GM18873 (cell line): ENCODE measurements around the gene PHOX2A.
"Not testable (repeated sequence)": the region's sequence is repeated elsewhere in the genome, so short reads cannot be mapped to it uniquely, and the experiment has no call there.

ENCODE experiments used
- ATAC-seq: cut with Tn5 transposase; IDR thresholded peaks from one replicate; pipeline ENCODE4 v1.9.1; 2021; ENCODE audit warnings: mild to moderate bottlenecking, moderate library complexity, moderate number of reproducible peaks; ENCODE audit not compliant: unreplicated experiment, low FRiP score

PHOX2A gene

GRCh38 chr11:72244060-72244360 is at the start of gene PHOX2A:
Gene PHOX2A (minus strand): TSS chr11:72244176. CDS start chr11:72244004, 172 bp downstream.
- no peak for ATAC-seq

DNA sequence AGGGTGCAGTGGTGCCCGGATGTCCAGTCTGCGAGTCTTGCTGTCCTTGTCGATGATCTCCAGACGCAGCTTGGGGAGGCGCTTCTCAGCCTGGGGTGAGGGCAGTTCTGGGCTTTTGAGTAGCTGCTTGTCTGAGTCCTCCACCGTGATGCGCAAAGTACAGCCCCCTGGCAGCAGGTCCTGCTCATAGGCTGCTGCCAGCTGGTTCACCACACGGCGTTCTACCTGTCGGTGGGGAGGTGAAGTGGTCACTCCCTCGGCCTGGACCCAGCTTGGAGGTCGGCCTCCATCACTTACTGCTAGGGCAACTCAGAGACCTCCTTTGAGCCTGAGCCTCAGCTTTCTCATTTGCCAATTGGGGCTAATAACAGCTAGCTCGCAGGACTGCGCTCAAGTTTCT is 49.4 kb upstream of the PHOX2A start:
- ATAC-seq: no peak

GRCh38 chr11:72292106-72292785 is 48.3 kb upstream of the PHOX2A start:
- ATAC-seq: no peak

- ATAC-seq: not testable (repeated sequence)
Observed at GRCh38 chr11:72290741-72291140, 46.8 kb upstream of the PHOX2A start.

GRCh38 chr11:72287293-72287692 is 43.3 kb upstream of the PHOX2A start:
- no peak for ATAC-seq

- no peak for ATAC-seq
Observed at GRCh38 chr11:72283947-72284346, 40.0 kb upstream of the PHOX2A start.

- no peak for ATAC-seq
Observed at GRCh38 chr11:72280726-72281315, 36.8 kb upstream of the PHOX2A start.

DNA sequence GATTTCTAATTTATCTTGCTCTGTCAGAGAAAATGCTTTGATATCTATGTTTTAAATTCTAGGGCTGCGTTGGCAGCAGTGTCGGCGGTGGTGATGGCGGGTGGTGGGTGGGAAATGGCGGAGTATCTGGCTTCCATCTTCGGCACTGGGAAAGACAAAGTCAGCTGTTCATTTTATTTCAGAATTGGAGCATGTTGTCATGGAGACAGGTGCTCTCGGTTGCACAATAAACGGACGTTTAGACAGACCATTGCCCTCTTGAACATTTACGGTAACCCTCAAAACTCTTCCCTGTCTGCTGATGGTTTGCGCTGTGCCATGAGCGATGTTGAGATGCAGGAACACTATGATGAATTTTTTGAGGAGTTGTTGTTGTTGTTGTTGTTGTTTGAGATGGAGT is 36.1 kb upstream of the PHOX2A start:
- no peak for ATAC-seq

DNA sequence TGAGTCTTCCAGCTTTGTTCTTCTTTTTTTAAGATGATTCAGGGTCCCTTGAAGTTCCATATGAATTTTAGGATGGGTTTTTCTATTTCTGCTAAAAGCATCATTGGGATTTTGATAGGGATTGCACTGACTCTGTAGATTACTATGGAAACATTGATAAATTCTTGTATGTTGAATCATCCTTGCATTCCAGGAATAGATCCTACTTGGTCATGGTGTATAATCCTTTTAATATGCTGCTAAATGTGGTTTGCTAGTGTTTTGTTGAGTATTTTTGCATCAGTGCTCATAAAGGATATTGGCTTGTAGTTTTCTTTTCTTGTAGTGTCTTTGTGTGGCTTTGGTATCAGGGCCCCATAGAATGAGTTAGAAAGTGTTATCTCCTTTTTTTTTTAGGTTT is 34.9 kb upstream of the PHOX2A start:
- no peak for ATAC-seq

- no peak for ATAC-seq
Observed at GRCh38 chr11:72274435-72274834, 30.5 kb upstream of the PHOX2A start.

DNA sequence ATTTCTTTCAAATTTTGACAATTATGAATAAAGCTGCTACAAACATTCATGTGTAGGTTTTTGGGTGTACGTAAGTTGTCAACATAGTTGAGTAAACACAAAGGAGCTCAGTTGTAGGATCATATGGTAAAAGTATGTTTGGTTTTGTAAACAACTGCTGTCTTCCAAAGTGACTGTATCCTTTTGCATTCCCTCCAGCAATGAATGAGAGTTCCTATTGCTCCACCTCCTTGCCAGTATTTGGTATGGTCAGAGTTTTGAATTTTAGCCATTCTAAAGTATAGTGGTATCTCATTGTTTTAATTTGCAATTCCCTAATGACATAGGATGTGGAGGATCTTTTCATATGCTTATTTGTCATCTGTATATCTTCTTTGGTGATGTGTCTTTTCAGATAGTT is 28.0 kb upstream of the PHOX2A start:
- no peak for ATAC-seq

DNA sequence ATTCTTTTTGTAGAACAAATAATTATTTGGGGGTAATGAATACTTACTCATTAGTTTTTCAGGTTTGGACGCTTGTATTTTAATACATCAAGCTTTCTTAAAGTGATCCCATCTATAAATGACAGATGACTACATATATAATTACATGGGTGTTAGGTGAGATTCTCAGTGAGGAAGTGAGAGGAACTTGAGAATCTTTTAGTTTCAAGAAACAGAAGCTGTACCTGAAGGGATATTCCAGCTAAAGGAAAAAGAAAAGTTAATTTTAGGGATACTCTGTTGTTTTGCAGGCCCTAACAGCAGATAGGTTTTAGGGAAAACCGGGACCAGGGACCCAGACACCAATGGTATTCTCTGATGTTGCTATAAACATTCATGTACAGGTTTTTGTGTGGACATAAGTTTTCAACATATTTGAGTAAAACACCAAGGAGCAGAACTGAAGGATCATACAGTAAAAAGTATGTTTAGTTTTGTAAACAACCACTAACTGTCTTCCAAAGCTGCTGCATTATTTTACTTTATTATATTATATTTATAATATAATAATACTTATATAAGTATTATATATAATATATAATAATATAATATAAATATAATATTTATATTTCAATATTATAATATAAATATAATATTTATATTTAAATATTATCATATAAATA is 24.1 kb upstream of the PHOX2A start:
- ATAC-seq: no peak

- ATAC-seq: not testable (repeated sequence)
Observed at GRCh38 chr11:72266960-72267359, 23.0 kb upstream of the PHOX2A start.

GRCh38 chr11:72265951-72266350 is 22.0 kb upstream of the PHOX2A start:
- ATAC-seq: no peak

GRCh38 chr11:72263361-72263760 is 19.4 kb upstream of the PHOX2A start:
- ATAC-seq: no peak

DNA sequence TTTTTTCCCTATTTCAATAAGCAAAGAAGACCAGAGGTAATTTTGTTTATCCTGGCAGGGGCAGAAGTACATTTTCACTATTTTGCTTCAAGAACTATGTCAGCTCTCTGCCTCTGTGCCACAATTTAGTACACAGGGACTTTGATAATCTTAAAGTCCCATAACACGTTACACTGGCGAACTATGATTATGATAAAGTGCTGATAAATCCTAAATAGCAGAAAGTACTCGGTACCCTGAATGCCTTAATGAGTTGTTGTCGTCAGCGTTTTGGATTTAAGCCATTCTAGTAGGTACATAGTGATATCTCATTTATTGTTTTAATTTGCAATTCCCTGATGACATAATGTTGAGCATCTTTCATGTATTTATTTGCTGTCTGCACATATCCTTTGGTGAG is 16.6 kb upstream of the PHOX2A start:
- no peak for ATAC-seq

- no peak for ATAC-seq
Observed at GRCh38 chr11:72259490-72259889, 15.5 kb upstream of the PHOX2A start.

- ATAC-seq: no peak
Observed at GRCh38 chr11:72257570-72257969, 13.6 kb upstream of the PHOX2A start.

DNA sequence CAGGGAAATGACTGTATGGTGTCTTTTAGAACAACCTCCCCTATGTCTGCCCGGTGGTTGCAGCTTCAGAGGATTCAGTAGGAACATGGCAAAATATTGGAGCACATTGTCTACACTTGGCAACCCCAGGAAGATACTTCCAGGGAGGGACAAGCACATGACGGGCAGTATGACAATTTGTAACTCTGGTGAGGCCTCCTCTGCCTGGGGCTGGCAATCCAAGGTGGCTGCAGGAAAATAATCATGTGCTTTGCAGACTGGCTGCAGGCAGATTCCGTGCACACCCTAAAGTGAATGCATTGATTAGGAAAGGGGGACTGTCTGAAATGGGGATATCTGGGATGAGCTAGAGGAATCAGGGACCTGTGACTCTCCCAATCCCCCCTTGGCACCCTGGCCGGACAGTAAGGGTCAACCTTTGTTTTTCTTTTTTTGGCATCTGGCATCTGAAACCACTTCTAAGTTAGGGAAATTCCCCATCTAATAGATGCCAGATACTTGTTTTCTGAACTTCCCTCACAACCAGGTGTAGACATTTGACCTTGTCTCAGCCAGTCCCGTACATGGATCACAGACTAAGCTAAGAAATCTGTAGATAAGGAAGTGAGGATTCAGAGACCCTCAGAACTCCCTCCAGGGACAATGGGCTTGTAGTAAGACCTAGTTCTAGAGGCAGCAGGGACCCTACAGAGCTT is 10.5 kb upstream of the PHOX2A start:
- no peak for ATAC-seq

DNA sequence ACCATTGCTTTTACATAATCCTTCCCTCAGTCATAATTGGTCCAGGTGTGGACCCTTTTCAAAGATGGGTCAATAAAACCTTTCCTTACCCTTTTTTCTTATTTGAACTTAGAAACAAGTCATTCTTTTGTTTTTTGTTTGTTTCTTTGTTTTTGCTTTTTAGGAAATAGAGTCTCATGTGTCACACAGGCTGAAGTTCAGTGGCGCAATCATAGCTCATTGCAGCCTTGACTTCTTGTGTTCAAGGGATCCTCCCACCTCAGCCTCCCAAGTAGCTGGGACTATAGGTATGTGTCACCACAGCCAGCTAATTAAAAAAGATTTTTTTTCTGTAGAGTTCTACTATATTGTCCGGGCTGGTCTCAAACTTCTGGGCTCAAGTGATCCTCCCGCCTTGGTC is 9.4 kb upstream of the PHOX2A start:
- ATAC-seq: no peak

GRCh38 chr11:72251614-72252013 is 7.6 kb upstream of the PHOX2A start:
- no peak for ATAC-seq
